Stimulated activated CD8-positive, alpha-beta memory T cell treated with anti-CD3 and anti-CD28 coated beads, Interleukin-4, amount 100 ng/mL, for 24 hours (primary cell): ENCODE data around the gene SERPINB3.
"Not testable (repeated sequence)": the region's sequence is repeated elsewhere in the genome, so short reads cannot be mapped to it uniquely, and the experiment has no call there.

Experiments
- DNase-seq: peaks from one replicate; pipeline ENCODE4 v3.0.0-alpha.2; 2020; ENCODE audit warnings: low read depth

Gene SERPINB3

GRCh38 chr18:63661750-63662149, at the start of gene SERPINB3:
TSS of gene SERPINB3 (minus strand) at chr18:63661893. CDS start at chr18:63661216, 677 bp downstream.
- not testable (repeated sequence) for DNase-seq

DNA sequence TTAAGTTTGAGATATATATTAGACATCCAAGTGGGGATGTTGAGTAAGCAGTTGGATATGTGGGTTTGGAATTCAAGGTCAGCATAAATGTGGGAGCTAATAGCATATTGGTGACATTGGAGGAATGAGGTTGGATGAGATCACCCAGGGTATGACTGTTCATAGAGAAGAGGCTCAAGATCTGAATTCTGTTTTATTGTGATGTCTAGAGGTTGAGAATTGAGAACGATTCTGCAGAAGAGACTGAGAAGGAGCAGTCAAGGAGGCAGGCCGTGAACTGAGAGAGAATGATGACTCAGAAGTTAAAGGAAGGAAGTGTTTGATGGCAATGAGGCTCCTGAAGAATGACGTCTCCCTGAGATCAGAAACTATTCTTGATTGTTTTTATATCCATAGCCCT, 47.0 kb upstream of the SERPINB3 start:
- DNase-seq: no peak

- no peak for DNase-seq
These were observed 46.1 kb upstream of the SERPINB3 start for GRCh38 chr18:63707816-63708215.

DNA sequence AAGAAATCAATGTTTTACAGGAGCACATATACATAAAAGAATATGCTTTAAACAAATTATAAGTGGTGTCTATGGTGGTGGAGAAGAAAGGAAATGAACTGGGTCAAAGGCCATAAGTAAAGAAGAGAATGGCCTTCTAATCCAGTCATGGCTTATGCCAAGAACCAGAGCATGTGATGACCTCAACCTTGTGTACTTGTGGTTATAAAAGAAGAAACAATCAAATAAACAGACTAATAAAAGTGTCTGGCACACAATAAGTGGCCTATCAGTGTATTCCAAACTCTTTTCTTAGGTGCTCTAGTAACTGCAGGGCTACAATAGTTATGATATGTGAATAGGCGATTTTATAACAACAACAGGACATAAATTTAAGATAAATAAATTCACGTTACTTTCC, 43.7 kb upstream of the SERPINB3 start:
- no peak for DNase-seq

GRCh38 chr18:63702660-63703059, 41.0 kb upstream of the SERPINB3 start, which contains the start of gene SERPINB11:
TSS of gene SERPINB11 (plus strand) at chr18:63702960. CDS start at chr18:63710194, 7,234 bp downstream.
- DNase-seq: no peak

DNA sequence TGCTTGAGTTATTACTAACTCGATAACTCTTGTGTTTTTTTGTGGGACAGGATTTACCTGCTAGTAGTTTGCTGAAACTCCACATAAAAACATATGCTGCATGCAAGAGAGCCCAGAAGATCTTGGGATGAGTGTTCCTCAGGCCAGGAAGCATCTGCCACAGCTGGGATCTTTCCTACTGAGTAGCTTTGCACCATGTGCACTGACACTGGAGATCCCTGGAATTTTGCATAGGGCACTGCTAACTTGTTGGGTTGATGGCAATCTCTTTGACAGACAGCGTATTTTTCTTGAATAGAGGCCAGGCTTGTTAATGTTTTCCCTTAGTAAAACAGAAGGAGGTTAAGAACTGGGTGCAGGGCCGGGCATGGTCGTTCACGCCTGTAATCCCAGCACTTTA, 40.3 kb upstream of the SERPINB3 start:
- DNase-seq: no peak

DNA sequence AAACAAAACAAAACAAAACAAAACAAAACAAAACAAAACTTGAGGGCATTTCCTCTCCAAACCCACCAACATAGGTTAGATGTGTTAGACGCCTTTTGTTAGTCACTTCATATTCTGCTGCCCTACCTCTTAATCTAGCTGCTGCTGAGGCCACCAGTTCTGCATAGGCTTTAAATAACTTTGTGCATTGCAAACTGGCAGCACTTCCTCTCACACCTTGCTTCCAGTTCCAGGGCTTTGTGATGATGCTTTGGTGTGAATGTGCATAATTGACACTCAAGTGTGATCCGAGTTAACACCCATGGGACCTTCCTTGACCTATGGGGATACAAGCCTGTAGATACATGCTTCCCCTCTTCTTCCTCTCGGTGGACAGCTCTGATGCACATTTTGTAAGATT, 38.8 kb upstream of the SERPINB3 start:
- no peak for DNase-seq

GRCh38 chr18:63697097-63697660, 35.5 kb upstream of the SERPINB3 start:
- no peak for DNase-seq

DNA sequence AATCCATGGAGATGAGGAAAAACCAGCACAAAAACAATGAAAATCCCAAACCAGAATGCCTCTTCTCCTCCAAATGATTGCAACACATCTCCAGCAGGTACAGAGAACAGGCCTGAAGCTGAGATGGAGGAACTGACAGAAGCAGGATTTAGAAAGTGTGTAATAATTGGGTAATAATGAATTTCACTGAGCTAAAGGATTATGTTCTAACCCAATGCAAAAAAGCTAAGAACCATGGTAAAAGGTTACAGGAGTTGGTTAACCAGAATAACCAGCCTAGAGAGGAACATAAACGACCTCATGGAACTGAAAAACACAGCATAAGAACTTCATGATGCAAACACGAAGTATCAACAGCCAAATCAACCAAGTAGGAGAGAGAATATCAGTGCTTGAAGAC, 27.4 kb upstream of the SERPINB3 start:
- no peak for DNase-seq

GRCh38 chr18:63686871-63687270, 25.2 kb upstream of the SERPINB3 start:
- no peak for DNase-seq

DNA sequence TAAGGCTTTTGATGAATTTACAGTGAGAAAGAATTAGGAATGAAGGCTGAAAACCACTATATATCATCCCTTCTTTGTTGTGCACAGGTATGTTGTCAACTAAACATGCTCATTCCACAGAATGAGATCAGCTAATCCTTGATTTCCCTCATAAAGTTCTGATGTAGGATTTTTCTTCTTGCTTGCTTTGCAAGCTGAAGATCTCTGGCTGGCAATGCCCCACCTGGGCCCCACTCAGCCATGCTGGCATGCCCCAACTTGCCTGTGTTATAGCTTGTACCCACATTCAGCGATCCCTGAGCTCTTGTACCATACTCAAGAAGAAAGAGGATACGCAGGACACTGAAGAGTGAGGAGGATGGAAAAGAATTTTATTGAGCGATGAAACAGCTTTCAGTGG, 23.0 kb upstream of the SERPINB3 start:
- no peak for DNase-seq

DNA sequence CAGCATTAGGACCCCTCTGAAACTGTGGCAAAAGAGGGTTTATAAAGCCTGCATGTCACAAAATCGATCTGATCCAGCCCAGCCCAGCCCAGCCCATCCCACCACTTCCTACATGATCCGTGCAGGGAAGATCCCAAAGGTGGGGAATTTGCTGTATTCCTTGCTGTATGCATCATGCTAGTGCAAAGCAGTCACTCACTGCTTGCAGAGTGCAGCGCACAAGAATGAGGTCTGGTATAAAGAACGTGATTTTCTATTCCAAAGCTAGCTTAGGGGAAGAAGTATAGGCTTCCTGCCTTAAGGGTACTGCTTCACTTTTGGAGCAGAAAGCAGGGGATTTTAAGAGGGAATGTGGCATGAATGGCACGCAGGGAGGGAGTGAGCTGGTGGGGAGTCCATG, 22.2 kb upstream of the SERPINB3 start:
- DNase-seq: no peak

GRCh38 chr18:63683152-63683551, 21.5 kb upstream of the SERPINB3 start:
- no peak for DNase-seq

DNA sequence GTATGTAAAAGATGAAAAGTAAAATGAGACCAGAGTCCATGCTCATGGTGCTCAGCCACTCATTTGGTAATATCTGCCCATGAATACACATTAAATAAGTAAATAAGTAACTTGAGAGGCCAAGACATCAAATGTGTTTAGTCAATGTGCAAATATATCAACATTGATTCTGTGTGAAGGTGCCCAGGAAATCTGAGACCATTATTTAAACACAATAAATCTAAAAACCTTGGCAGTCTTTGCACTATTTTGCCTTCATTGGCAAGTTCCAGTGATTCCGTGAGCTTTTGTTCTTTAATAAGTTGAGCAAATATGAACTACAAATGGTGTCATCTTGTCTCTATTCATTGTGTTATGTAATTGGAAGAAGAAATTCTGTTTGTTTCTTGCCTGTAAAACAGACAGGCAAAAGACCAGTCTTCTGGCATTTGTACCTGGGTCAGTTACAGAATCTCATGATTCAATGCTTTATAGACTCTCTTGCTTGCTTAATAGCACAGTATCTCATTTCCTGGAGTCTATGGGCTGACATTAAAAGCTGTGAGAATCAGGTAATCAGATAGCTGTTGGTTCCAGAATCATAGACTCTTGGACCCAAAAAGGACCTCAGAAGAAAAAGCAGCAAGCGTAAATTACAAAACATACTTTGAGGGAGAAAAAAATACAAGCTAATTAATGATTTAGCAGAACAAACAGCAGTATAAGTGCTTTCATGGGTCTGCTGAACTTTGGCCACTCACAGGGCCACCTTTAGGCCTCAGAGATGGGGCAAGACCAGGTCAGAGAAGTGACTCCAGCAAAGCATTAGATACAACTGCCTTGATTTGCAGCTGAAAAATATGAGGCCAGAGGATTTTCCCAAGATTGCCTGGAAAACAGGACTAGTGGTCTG, 20.0 kb upstream of the SERPINB3 start:
- DNase-seq: no peak

DNA sequence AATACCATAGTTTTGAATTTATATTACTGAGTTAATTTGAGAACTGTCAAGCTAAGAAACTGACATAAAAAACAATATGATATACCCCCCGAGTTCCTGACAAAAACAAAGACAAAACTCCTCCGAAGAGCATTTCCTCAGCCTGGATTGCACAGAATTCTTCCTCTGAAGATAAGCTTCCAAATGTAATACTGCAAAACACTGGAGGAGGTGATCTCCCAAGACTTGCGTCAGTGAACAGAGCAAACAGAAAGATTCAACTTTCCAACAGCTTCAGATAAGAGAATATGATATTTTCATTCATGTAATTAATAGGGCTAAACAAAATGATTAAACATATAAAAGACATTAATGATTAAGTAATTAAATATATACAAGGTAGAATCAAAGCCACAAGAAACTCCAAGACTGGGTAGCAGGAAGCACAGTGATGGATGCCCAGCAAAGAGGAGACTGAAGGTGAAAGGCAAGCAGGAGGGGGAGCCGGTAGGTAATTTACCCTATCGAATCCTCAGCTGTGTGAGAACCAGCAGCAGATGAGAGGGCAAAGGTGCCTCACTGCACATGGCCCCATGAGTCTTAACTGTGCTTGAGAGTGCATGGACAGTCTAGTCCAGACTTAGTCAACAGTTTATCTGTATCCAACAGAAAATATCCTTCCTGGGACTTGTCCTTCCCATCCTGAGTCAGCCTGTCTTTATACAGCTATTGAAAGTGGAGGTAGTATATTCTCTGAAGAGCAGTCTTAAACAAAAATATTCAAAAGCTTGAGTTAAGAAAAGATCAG, 18.3 kb upstream of the SERPINB3 start:
- DNase-seq: no peak

GRCh38 chr18:63677500-63678225, 16.0 kb upstream of the SERPINB3 start:
- DNase-seq: no peak

GRCh38 chr18:63676526-63677323, 15.0 kb upstream of the SERPINB3 start:
- DNase-seq: no peak

DNA sequence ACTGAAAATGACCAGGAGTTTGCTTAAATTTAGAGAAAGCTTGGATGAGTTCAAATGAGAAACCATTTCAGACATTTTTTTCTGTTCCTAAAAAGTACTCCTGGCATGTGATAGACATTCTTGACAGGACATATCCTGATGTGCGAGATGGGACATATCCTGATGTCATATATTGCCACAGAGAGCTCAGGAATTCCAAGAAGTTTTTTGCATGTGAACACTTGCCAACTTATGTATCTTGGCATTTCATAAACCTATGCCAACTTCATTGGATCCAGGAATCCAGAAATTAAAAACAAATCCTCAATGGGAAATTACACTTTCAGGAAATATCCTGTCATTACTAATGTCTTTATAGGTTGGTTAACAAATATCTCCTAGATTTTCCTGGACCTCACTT, 2.9 kb upstream of the SERPINB3 start:
- DNase-seq: no peak

DNA sequence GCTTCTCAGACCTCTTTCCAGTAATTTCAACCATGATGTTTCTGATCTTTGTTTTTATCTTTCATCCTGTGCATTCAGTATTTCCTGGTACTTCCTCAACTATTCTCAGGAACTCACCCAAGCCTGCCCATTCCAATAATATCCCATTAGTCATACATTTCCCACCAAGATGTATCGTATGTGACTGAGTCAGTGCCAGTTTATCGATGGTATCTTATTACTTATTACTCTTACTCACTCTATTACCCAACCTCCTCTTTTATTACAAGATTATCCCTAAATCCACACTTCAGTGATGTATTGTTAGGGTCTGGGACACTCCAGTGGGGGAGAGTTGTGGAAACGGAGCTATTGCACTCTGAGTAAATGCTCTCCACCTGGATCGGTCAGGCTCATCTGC, 2.8 kb downstream of the SERPINB3 start:
- not testable (repeated sequence) for DNase-seq

DNA sequence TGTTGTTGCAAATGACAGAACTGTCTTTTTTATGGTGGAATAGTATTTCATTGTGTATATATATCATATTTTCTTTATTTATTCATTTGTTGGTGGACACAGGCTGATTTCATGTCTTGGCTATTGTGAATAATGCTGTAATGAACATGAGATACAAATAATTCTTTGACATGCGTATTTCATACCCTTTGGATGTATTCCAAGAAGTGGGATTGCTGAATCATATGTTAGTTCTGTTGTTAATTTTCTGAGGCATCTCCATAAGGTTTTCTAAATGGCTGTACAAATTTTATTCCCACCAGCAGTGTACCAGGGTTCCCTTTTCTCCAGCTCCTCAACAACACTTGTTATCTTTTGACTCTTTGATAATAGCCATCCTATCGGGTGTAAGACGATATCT, 11.4 kb downstream of the SERPINB3 start:
- not testable (repeated sequence) for DNase-seq

DNA sequence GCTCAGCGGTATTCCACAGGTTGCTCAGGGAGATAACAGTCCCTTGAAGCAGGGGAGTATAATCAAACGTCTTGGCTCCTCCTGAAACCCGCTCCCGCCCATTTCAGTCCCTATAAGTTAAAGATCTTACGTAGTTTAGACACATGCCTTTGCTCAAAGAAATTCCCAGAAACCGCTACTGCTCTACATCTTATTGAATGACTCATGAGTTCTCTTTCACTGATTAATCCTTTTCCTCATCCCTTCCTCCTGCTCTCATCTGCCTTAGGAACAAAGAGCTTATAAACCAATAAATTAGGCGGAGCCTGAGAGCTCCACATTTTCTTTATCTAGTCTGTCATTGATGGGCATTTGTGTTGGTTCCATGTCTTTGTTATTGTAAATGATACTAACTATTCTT, 13.5 kb downstream of the SERPINB3 start:
- no peak for DNase-seq
